Activated CD4-positive, alpha-beta T cell treated with anti-CD3 and anti-CD28 coated beads, Interleukin-2, amount 10 ng/mL, durations not matched to agents 24 days and 14 days (primary cell): ENCODE measurements around the gene RASSF5. TPM values are rescaled to one million over a fixed set of nuclear protein-coding genes. Genes with fewer than 3 reads are reported as not detected.
A peak's percentile ranks its signal among the peaks of the same experiment; 100 is the strongest.
"Not testable (repeated sequence)": the region's sequence is repeated elsewhere in the genome, so short reads cannot be mapped to it uniquely, and the experiment has no call there.

ENCODE experiments used
- DNase-seq: peaks from one replicate; pipeline ENCODE4 v3.0.0; 2022
- H3K27ac Mint-ChIP-seq: one replicate; pipeline ENCODE4 v1.8.0; 2022; ENCODE audit warnings: mild to moderate bottlenecking, mixed read lengths
- H3K27me3 Mint-ChIP-seq: one replicate; pipeline ENCODE4 v1.8.0; 2022; ENCODE audit warnings: mixed read lengths
- H3K36me3 Mint-ChIP-seq: one replicate; pipeline ENCODE4 v1.8.0; 2022; ENCODE audit warnings: low read depth, mild to moderate bottlenecking, mixed read lengths
- H3K4me1 Mint-ChIP-seq: one replicate; pipeline ENCODE4 v1.8.0; 2021; ENCODE audit warnings: mixed read lengths
- H3K4me3 Mint-ChIP-seq: one replicate; pipeline ENCODE4 v1.8.0; 2022; ENCODE audit warnings: mild to moderate bottlenecking, moderate library complexity, mixed read lengths
- H3K9me3 Mint-ChIP-seq: one replicate; pipeline ENCODE4 v1.8.0; 2021; ENCODE audit warnings: mixed read lengths
- intact Hi-C: fragments of 100-400 bp; cut with micrococcal nuclease; formaldehyde crosslinking; loops from one replicate; pipeline ENCODE4 v1.15.1; 2023
- total RNA-seq: library from RNA; stranded (reverse); gene quantifications from 2 replicates; pipeline ENCODE4 v1.2.3, GENCODE V29; 2022

Gene RASSF5
- total RNA-seq, 1 donor from 2014 or later: 193 TPM

DNA sequence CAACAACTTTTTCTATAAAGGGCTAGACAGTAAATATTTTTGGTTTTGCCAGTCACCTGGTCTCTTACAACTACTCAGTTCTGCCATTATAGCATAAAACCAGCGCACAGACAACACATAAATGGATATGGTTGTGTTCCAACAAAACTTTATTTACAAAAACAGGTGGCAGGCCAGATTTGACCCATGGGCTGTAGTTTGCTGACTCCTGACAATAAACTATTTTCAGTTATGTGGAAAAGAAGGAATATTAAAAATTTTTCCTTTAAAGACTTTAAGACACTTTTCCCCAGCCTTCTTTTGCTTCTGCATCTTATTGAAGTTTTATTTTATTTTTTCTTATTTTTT lies 89.0 kb downstream of the RASSF5 start:
- Mint-ChIP-seq H3K9me3 (no peaks in the 10 kb centered on the region), H3K4me3 (no peak overlapping the region), H3K27me3 (no peaks in the 10 kb centered on the region), H3K36me3 (peaks cover 68% of the 10 kb centered on the region), H3K4me1 (peaks cover 22% of the 10 kb centered on the region), H3K27ac (peak overlapping the region; percentile 23)
- no peak for DNase-seq
- intact Hi-C loops: no loop called here

DNA sequence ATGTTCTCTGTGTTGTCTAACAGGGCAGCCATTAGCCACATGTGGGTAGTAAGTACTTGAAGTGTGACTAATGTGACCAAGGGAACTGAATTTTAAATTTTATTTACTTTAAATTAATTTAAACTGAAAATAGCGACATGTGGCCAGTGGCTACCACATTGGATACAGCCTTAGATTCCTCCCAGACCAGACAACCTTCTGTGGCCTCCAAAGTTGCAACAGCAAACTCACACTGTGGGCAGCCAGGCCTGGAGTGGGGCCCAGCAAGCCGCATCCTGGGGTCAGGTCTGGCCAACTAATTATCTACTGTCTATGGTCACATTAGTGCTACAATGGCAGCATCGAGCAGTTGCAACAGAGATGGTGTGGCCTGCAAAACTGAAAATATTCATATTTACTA lies 93.2 kb downstream of the RASSF5 start:
- Mint-ChIP-seq H3K4me3 (no peak overlapping the region), H3K27ac (no peak overlapping the region), H3K36me3 (peaks cover 58% of the 10 kb centered on the region), H3K27me3 (no peaks in the 10 kb centered on the region), H3K9me3 (no peaks in the 10 kb centered on the region), H3K4me1 (peaks cover 3% of the 10 kb centered on the region)
- DNase-seq: no peak
- intact Hi-C loops: no loop called here

DNA sequence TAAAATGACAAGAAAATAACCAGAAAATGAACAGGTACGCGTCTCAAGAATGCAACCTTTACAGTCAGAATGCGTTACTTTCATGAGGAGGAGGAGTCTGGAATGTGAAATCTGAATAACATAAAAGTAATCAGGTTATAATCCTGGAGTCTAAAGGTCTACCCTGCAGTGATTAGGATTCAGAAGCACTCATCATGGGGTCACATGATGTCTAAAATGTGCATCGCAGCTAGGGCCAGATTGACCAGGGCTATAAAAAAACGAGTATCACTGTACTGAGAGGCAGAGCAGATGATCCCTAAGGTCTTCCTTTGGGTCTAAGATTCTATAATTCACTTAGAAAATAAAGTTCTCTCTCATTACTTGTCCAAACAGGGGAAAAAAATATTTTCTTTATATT lies 97.5 kb downstream of the RASSF5 start:
- Mint-ChIP-seq H3K36me3 (peaks cover 54% of the 10 kb centered on the region), H3K9me3 (no peaks in the 10 kb centered on the region), H3K27me3 (no peaks in the 10 kb centered on the region), H3K27ac (no peak overlapping the region), H3K4me1 (peaks cover 20% of the 10 kb centered on the region), H3K4me3 (no peak overlapping the region)
- intact Hi-C loops: loop anchor here (5.0 kb wide), 1 partner anchor 317 kb away; the partner anchor contains the start of gene FCMR
- no peak for DNase-seq

DNA sequence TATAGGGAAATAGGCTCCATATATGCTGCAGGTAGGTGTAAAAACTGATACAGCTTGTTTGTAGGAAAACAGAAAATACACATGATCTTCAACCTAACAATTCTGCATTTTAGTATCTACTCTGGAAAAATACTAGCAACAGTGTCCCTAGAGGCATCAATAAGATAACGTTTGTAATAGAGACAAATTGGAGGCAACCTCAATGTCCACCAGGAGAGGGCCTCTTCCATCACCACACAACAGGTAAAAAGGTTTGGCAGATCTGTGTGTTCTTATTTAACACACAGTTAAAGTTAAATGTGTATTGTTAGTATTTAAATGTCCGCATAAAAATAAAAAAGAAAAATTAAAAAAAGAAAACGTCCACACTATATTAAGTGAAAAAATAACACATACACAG lies 99.5 kb downstream of the RASSF5 start:
- H3K36me3 Mint-ChIP-seq: peaks cover 56% of the 10 kb centered on the region
- H3K9me3 Mint-ChIP-seq: no peaks in the 10 kb centered on the region
- DNase-seq: no peak

DNA sequence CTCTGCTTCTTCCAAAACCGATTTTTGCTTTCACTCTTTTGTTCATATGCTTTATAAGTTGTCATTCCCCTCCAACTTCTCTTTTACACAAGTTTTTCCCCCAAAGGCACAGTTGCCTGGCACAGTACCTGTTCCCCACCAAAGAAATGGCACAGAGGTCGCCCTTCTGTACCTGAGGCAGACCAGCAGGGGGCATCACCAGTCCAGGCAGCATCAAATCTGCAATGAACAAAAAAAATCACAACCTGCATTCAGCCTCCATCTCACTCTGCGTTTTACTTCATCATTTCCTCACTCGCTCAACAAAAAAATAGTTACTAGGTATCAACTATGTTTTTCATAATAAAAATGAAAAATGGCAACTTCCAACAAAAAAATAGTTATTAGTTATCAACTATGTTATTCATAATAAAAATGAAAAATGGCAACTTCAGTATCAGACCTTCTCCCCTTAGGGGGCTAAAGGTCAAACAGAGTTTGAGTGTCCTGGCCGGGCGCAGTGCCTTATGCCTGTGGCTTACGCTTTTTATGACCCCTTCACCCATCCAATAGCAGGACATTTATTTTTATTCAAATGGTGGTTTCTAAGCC lies 100.9 kb downstream of the RASSF5 start:
- Mint-ChIP-seq H3K27me3 (no peaks in the 10 kb centered on the region), H3K4me1 (peaks cover 32% of the 10 kb centered on the region)

More for the DNA sequence above, 99.5 kb downstream of the RASSF5 start:
- peak overlapping the region; percentile 22 for H3K27ac Mint-ChIP-seq
- no peak overlapping the region for H3K4me3 Mint-ChIP-seq
- peaks cover 30% of the 10 kb centered on the region for H3K4me1 Mint-ChIP-seq
- intact Hi-C loops: loop anchor here (5.0 kb wide), 1 partner anchor 315 kb away; the partner anchor contains the start of gene FCMR
- no peaks in the 10 kb centered on the region for H3K27me3 Mint-ChIP-seq

DNA sequence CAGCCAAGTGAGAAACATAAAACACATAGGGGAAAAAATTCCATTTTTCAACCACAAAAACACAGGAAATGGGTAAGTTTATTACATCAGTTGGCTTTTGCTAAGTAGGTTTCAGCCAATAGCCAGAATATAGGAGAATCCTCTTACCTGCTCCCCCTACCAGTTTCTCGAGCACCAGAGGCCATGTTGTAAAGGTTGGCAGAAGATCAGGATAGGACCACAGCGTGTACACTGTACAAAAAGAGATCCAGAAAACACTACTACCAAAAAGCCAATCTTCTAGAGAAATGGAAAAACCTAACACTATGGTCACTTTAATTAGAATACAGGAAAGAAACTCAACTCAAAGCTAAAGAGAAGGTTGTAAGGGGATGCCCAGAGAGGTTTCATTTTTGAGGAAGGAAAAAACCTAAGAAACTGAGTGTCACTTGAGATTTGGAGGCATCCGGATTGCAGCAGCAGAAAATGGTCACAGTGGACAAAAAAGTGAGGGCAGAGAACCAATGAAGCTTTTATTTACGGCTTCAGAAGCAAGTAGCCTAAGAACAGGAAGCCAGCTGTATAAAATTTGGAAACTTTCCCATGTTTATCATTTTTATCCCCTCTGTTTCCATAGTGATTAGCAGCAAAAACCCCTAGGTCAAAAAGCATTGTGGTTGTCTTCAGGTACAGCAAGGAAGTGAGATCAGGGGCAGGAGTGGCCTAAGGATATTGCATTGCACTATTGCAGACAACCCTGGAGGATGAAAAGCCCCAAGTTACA lies 102.1 kb downstream of the RASSF5 start:
- intact Hi-C loops: loop anchor here (1.0 to 5.0 kb wide), 5 partner anchors 19 to 313 kb away; partner anchors contain the start of genes DYRK3 and FCMR
- peak overlapping the region; percentile 93 for H3K27ac Mint-ChIP-seq
- peak; percentile 73 for DNase-seq

More for the DNA sequence above, 100.9 kb downstream of the RASSF5 start:
- DNase-seq: peak; percentile 87
- Mint-ChIP-seq H3K36me3 (peaks cover 47% of the 10 kb centered on the region), H3K9me3 (no peaks in the 10 kb centered on the region), H3K4me3 (peak overlapping the region; percentile 70), H3K27ac (peak overlapping the region; percentile 93)
- intact Hi-C loops: loop anchor here (1.0 to 5.0 kb wide), 3 partner anchors 27 to 314 kb away; partner anchors contain the start of genes DYRK3 and FCMR

DNA sequence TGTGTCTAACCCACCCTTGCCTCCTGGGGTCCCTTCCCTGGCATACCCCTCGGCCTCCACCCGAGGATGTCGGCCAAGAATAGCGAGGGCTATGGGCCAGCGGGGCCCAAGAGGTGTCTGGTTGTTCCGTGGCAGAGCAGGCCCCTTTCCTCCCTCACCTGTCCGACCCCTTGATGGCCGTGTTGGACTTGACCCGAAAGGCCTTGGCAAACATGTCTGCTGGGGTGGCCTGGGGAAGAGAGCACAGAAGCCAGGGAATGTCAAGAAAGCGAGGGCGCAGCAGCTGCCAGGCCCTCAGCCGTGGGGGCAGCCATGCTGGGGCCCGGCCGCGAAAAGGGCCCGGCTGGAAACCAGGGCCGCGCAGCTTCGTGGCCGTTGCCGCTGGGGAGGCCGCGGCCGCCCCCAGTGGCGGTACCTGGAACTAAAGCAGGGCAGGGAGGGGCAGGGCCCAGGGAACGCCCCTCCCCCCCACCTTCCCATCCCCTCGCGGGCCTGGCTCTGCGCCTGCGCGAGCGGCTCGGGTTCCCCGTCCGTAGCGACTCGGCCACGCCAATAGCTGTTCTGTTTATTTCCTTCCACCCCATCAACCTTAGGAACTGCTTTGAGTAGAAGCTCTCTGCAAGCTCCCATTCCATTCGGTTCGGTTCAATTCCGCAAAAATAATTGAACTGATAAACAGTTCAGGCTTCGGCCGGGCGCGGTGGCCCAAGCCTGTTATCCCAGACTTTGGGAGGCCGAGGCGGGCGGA lies 105.0 kb downstream of the RASSF5 start, which contains the start of gene EIF2D:
TSS of gene EIF2D (minus strand) at position 337 of the 748 bp plus-strand sequence. CDS start at position 214, 123 bp downstream.
- peaks cover 29% of the 10 kb centered on the region for H3K4me1 Mint-ChIP-seq
- H3K4me3 Mint-ChIP-seq: peak within 1 kb of the TSS; percentile 99
- H3K9me3 Mint-ChIP-seq: no peaks in the 10 kb centered on the region
- peaks cover 12% of the 10 kb centered on the region for H3K27me3 Mint-ChIP-seq
- peaks cover 27% of the 10 kb centered on the region for H3K36me3 Mint-ChIP-seq
- intact Hi-C loops: loop anchor here (1.0 kb wide), 2 partner anchors 23 to 72 kb away; partner anchors contain the start of genes DYRK3 and MAPKAPK2
- DNase-seq: peak; percentile 98
- peak within 1 kb of the TSS; percentile 93 for H3K27ac Mint-ChIP-seq

More for the DNA sequence above, 102.1 kb downstream of the RASSF5 start:
- Mint-ChIP-seq H3K36me3 (peaks cover 39% of the 10 kb centered on the region), H3K27me3 (no peaks in the 10 kb centered on the region), H3K4me1 (peaks cover 32% of the 10 kb centered on the region), H3K4me3 (peak overlapping the region; percentile 70), H3K9me3 (no peaks in the 10 kb centered on the region)

DNA sequence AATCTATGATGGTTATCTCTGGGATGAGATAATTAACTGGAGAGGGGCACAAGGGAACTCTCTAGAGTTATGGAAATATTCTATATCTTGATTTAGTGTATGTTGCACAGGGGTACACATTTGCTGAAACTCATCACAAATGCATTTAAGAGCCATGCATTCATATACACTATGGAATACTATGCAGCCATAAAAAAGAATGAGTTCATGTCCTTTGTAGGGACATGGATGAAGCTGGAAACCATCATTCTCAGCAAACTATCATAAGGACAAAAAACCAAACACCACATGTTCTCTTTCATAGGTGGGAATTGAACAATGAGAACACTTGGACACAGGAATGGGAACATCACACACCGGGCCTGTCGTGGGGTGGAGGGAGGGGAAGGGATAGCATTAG lies 119.1 kb downstream of the RASSF5 start:
- H3K27ac Mint-ChIP-seq, H3K9me3 Mint-ChIP-seq, DNase-seq, H3K4me1 Mint-ChIP-seq, H3K4me3 Mint-ChIP-seq, intact Hi-C loops, H3K36me3 Mint-ChIP-seq: not testable (repeated sequence)
- H3K27me3 Mint-ChIP-seq: peaks cover 27% of the 10 kb centered on the region

DNA sequence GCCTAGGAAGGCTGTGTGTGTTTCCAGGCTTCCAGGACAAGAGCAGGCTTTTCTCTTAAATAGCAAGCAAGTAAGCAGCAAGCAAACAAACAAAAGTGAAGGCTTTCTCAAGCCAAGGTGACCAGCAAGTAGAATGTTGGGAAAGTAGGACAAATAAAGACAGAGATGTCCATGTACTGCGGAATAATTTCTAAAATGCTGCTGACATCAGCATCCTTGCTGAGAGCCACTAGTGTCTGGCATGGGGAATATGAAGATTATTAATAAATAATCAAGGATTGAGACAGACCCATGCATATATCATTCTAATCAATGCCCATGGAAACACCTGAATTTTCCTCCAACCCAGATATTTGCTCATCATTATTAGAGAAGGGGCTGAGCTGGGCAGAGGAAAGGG lies 121.6 kb downstream of the RASSF5 start:
- Mint-ChIP-seq H3K27ac (no peak overlapping the region), H3K4me1 (no peaks in the 10 kb centered on the region), H3K27me3 (peaks cover 28% of the 10 kb centered on the region), H3K36me3 (no peaks in the 10 kb centered on the region), H3K9me3 (no peaks in the 10 kb centered on the region), H3K4me3 (no peak overlapping the region)
- no peak for DNase-seq
- intact Hi-C loops: no loop called here

DNA sequence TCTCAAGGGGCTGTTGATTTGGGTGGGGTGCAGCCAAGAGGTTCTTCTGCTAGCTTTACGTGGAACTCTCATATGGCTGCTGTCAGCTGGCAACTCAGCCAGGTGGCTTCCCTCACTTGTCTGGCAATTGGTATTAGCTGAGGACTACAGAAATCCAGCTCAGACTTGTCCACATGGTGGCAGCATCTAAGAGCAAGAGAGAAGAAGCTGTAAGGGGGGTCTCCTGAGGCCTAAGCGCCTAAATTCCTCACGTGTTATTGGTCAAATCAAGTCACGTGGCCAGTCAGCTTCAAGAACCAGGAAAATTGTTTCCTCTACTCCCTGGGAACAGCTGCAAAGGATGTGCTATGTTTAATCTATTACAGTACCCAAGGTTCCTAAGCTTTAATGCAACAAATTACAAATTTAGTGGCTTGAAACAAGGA lies 123.8 kb downstream of the RASSF5 start:
- peaks cover 24% of the 10 kb centered on the region for H3K27me3 Mint-ChIP-seq
- peak; percentile 71 for DNase-seq
- no peaks in the 10 kb centered on the region for H3K36me3 Mint-ChIP-seq
- no peak overlapping the region for H3K4me3 Mint-ChIP-seq
- intact Hi-C loops: loop anchor here (5.0 kb wide), 1 partner anchor 351 kb away; no protein-coding TSS in a partner anchor
- no peaks in the 10 kb centered on the region for H3K9me3 Mint-ChIP-seq
- no peak overlapping the region for H3K27ac Mint-ChIP-seq
- H3K4me1 Mint-ChIP-seq: peaks cover 13% of the 10 kb centered on the region

DNA sequence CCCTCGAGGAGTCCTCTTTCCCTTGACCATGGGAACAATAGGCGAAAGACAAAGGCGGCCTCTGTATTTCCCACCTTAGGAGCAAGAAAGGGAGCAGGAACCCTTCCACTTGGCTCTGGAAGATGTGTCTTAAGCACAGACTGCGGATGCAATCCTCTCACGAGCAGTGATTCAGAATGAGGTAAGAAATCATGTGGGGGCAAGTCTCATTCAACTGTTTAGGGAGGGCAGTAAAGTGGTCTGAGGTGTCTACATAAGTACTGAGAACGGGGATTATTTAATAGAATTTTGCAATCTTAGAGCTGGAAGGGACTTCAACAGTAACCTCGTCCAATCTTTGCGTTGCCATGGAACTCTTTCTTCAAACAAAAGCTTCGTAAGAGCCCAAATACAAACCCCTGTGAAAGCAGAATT lies 126.4 kb downstream of the RASSF5 start:
- Mint-ChIP-seq H3K36me3 (peaks cover 1% of the 10 kb centered on the region), H3K9me3 (no peaks in the 10 kb centered on the region), H3K27ac (no peak overlapping the region), H3K4me3 (no peak overlapping the region), H3K4me1 (peaks cover 25% of the 10 kb centered on the region), H3K27me3 (peaks cover 17% of the 10 kb centered on the region)
- DNase-seq: no peak
- intact Hi-C loops: loop anchor here (1.0 to 5.0 kb wide), 5 partner anchors 25 to 349 kb away; partner anchors contain the start of gene MAPKAPK2

DNA sequence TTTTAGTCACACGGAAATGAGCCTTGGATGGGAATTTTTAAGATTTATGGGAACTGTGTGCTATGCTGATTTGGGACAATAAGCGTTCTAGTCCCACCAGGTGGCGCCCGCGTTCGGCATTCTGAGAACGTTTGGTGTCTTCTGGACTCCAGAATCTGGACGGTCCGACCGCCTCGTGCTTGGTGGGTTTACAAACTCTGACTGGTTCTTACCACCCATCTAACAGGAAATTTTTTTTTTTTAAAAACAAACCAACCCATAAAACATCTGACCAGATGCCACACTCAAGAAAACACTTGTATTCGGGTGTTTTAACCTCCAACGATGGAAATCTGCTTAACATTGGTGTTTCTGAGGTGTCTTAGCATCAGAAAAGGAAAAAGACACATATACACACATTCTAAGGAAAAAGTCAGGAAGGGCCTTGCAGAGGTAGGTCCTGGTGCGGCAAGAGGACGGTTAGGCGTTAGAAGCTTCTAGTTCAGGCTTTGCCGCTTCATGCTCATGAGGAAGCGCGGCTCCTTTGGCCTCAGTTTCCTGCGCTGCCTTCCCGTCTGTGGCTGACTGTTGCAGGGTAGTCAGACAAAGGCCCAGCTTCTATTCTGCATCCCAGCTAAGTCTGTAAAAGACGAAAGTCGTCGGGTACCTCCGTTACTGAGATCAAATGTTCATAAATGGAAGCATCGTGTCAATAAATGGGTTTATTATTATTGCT lies 127.2 kb downstream of the RASSF5 start:
- H3K9me3 Mint-ChIP-seq: no peaks in the 10 kb centered on the region
- H3K4me1 Mint-ChIP-seq: peaks cover 25% of the 10 kb centered on the region
- intact Hi-C loops: loop anchor here (1.0 to 5.0 kb wide), 8 partner anchors 22 to 348 kb away; partner anchors contain the start of genes EIF2D and MAPKAPK2
- H3K27ac Mint-ChIP-seq: peak overlapping the region; percentile 94
- peak; percentile 93 for DNase-seq
- peaks cover 13% of the 10 kb centered on the region for H3K27me3 Mint-ChIP-seq
- H3K4me3 Mint-ChIP-seq: peak overlapping the region; percentile 87
- peaks cover 6% of the 10 kb centered on the region for H3K36me3 Mint-ChIP-seq
